Activated naive CD8-positive, alpha-beta T cell treated with anti-CD3 and anti-CD28 coated beads for 36 hours (primary cell): ENCODE measurements around the gene GRIK4. TPM values are rescaled to one million over a fixed set of nuclear protein-coding genes. Genes with fewer than 3 reads are reported as not detected.
"Not testable (repeated sequence)": the region's sequence is repeated elsewhere in the genome, so short reads cannot be mapped to it uniquely, and the experiment has no call there.

ENCODE experiments used
- DNase-seq: peaks from one replicate; pipeline ENCODE4 v3.0.0; 2021
- H3K27ac Mint-ChIP-seq: one replicate; pipeline ENCODE4 v1.8.0; 2022; ENCODE audit warnings: mild to moderate bottlenecking, moderate library complexity, mixed read lengths
- H3K27me3 Mint-ChIP-seq: one replicate; pipeline ENCODE4 v1.8.0; 2022; ENCODE audit warnings: mild to moderate bottlenecking, mixed read lengths
- H3K36me3 Mint-ChIP-seq: one replicate; pipeline ENCODE4 v1.8.0; 2021; ENCODE audit warnings: mild to moderate bottlenecking, mixed read lengths
- H3K4me1 Mint-ChIP-seq: one replicate; pipeline ENCODE4 v1.8.0; 2021; ENCODE audit warnings: mixed read lengths
- H3K4me3 Mint-ChIP-seq: one replicate; pipeline ENCODE4 v1.8.0; 2022; ENCODE audit warnings: mild to moderate bottlenecking, moderate library complexity, mixed read lengths
- H3K9me3 Mint-ChIP-seq: one replicate; pipeline ENCODE4 v1.8.0; 2022; ENCODE audit warnings: mixed read lengths
- total RNA-seq, 2 experiments: library from RNA; stranded (reverse); gene quantifications; one replicate each; pipeline ENCODE4 v1.2.3, GENCODE V29; 2021

The GRIK4 gene
- total RNA-seq, 2 experiments from 2014 or later: 0.40 to 0.43 TPM

DNA sequence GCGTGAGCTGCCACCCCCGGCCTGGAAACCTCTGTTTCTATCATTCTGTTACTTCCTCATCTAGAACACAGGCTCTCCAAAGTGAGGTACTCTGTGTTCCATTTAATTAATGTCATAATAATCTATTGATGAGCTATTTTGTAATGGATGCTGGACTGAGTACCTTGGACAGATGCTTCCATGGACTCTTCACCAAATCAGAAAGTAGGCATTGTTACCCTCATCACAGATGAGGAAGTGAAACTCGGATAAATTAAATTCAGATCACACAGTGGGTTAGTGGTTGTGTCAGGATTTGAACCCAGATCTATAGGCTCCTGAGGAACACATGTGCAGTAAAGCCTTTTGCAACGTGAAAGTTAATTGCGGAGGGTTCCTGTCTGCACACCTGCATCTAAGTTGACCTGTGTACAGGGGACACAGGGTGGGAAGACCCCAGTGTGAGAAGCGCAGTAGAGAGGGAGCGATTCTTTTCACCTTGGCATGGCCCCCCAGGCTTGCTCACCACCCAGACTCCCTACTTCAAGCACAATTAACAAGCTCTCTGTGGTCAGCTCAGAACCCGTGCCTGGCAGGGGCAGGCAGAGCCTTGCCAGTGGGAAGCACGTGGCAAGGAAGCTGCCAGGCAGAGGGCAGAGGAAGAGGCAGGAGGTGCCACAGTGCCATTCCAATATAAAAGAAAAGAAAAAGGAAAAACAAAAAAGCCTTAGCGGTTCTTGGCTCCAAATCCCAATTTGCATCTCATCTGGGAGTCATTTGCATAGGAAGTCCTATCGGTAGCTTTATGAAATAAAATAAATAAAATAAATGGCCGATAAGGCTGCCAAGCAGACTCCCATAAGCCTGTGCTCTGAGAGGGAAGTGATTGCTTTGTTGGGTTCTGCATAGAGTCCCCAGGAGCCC, 239.3 kb downstream of the GRIK4 start:
- DNase-seq: no peak
- no peaks in the 10 kb centered on the region for H3K9me3 Mint-ChIP-seq
- H3K36me3 Mint-ChIP-seq: no peaks in the 10 kb centered on the region
- no peak overlapping the region for H3K27ac Mint-ChIP-seq
- H3K27me3 Mint-ChIP-seq: peaks cover 20% of the 10 kb centered on the region
- H3K4me1 Mint-ChIP-seq: no peaks in the 10 kb centered on the region
- no peak overlapping the region for H3K4me3 Mint-ChIP-seq

- no peak overlapping the region for H3K27ac Mint-ChIP-seq
- no peak overlapping the region for H3K4me3 Mint-ChIP-seq
- no peaks in the 10 kb centered on the region for H3K36me3 Mint-ChIP-seq
- H3K9me3 Mint-ChIP-seq: no peaks in the 10 kb centered on the region
- no peaks in the 10 kb centered on the region for H3K4me1 Mint-ChIP-seq
- no peak for DNase-seq
- H3K27me3 Mint-ChIP-seq: peaks cover 20% of the 10 kb centered on the region
These were observed 240.0 kb downstream of the GRIK4 start for GRCh38 chr11:120751550-120751949.

DNA sequence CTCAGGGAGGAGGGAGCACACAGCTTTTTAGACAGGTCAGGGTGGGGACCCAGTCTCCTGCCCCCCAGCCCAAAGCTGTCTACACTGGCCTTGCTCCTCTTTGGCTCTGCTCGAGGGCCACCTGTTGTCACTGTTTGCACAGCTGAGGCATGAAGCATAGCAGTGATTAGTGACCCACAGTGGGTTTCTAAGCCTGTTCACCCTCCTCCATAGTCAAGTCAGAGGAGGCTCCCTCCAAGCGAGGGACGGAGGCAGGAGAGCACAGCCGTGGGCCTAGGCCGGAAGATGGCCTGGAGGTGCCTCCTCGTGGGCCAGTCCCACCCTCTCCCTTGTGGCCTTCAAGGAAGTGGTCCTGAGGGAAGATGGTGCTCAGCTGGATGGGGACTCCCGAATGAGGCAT, 241.1 kb downstream of the GRIK4 start:
- Mint-ChIP-seq H3K4me1 (no peaks in the 10 kb centered on the region), H3K4me3 (no peak overlapping the region), H3K27ac (no peak overlapping the region), H3K27me3 (peaks cover 20% of the 10 kb centered on the region), H3K9me3 (no peaks in the 10 kb centered on the region), H3K36me3 (no peaks in the 10 kb centered on the region)
- no peak for DNase-seq

DNA sequence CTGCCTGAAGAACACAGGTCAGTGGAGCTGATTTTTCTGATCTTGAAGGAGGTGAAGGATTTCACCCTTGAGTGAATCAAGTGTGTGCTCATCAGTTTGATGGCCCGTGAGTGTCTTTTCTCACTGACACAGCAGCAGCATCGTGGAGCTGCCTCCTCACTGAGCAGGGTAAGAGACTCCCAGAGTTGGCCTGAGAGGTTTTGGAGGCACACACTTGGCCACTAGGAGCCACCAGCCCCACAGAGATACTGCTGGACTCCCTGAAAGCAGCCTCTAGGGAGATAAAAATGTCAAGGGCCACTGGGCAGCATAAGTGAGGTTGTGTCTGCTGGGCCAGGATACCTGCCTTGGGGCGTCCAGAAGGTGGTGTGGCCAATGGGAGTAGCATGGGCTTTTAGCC, 245.4 kb downstream of the GRIK4 start:
- no peak overlapping the region for H3K27ac Mint-ChIP-seq
- H3K9me3 Mint-ChIP-seq: no peaks in the 10 kb centered on the region
- no peaks in the 10 kb centered on the region for H3K4me1 Mint-ChIP-seq
- peaks cover 12% of the 10 kb centered on the region for H3K27me3 Mint-ChIP-seq
- H3K36me3 Mint-ChIP-seq: no peaks in the 10 kb centered on the region
- H3K4me3 Mint-ChIP-seq: no peak overlapping the region
- DNase-seq: no peak

GRCh38 chr11:120759046-120759445, 247.5 kb downstream of the GRIK4 start:
- H3K36me3 Mint-ChIP-seq: no peaks in the 10 kb centered on the region
- no peak overlapping the region for H3K27ac Mint-ChIP-seq
- peaks cover 17% of the 10 kb centered on the region for H3K27me3 Mint-ChIP-seq
- peaks cover 5% of the 10 kb centered on the region for H3K9me3 Mint-ChIP-seq
- DNase-seq: no peak
- H3K4me3 Mint-ChIP-seq: no peak overlapping the region
- H3K4me1 Mint-ChIP-seq: no peaks in the 10 kb centered on the region

DNA sequence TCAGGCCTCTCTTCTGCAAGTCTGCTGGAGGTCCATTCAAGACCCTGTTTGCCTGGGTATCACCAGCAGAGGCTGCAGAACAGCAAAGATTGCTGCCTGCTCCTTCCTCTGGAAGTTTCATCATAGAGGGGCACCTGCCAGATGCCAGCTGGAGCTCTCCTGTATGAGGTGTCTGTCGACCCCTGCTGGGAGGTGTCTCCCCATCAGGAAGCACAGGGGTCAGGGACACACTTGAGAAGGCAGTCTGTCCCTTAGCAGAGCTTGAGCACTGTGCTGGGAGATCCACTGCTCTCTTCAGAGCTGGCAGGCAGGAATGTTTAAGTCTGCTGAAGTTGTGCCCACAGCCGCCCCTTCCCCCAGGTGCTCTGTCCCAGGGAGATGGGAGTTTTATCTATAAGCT, 254.2 kb downstream of the GRIK4 start:
- not testable (repeated sequence) for H3K27ac Mint-ChIP-seq, H3K36me3 Mint-ChIP-seq, H3K4me3 Mint-ChIP-seq, DNase-seq, H3K4me1 Mint-ChIP-seq
- peaks cover 37% of the 10 kb centered on the region for H3K27me3 Mint-ChIP-seq
- peaks cover 21% of the 10 kb centered on the region for H3K9me3 Mint-ChIP-seq

GRCh38 chr11:120766318-120766717, 254.8 kb downstream of the GRIK4 start:
- H3K27me3 Mint-ChIP-seq: peaks cover 37% of the 10 kb centered on the region
- peaks cover 21% of the 10 kb centered on the region for H3K9me3 Mint-ChIP-seq
- no peak overlapping the region for H3K27ac Mint-ChIP-seq
- DNase-seq: no peak
- H3K4me1 Mint-ChIP-seq: no peaks in the 10 kb centered on the region
- H3K36me3 Mint-ChIP-seq: no peaks in the 10 kb centered on the region
- H3K4me3 Mint-ChIP-seq: no peak overlapping the region

DNA sequence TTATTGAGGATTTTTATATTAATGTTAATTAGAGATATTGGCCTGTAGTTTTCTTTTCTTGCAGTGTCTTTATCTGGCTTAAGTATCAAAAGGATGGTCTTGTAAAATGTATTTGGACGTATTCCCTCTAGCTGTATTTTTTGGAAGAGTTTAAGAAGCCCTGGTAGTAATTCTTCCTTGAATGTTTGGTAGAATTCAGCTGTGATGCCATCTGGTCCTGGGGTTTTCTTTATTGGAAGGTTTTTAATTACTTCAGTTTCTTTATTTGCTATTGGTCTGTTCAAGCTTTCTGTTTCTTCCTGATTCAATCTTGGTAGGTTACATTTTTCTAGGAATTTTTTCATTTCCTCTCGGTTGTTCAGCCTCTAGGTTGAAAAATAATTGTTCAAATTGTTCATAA, 257.4 kb downstream of the GRIK4 start:
- Mint-ChIP-seq H3K4me3 (no peak overlapping the region), H3K27me3 (peaks cover 37% of the 10 kb centered on the region), H3K27ac (no peak overlapping the region), H3K9me3 (peaks cover 17% of the 10 kb centered on the region), H3K4me1 (no peaks in the 10 kb centered on the region), H3K36me3 (no peaks in the 10 kb centered on the region)
- no peak for DNase-seq

- no peaks in the 10 kb centered on the region for H3K36me3 Mint-ChIP-seq
- H3K27me3 Mint-ChIP-seq: peaks cover 31% of the 10 kb centered on the region
- no peak for DNase-seq
- H3K4me1 Mint-ChIP-seq: no peaks in the 10 kb centered on the region
- H3K4me3 Mint-ChIP-seq: no peak overlapping the region
- no peak overlapping the region for H3K27ac Mint-ChIP-seq
- H3K9me3 Mint-ChIP-seq: peaks cover 14% of the 10 kb centered on the region
These were observed 258.4 kb downstream of the GRIK4 start for GRCh38 chr11:120769906-120770305.

DNA sequence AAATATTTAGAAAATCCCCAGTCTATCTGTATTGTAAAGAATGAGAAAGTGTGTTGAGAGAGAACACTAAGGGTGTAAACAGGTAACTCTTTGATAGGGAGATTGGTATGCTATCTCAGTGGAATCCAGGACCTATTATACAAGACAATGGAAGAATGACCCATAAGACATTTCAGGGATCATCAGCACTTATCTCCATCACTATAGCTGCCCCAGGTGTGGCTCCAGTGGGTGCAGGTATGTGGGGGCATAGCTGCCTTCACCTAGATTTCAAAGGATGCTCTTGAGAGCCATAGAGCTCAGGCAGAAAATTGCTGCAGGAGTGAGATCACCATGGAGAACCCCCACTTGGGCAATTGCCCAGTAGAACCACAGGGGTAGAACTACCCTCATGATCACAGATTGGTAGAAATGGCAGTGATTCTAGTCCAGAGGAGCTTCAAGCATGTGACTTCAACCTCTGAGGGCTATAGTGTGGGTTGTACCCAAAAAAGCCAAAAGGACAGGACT, 260.1 kb downstream of the GRIK4 start:
- no peaks in the 10 kb centered on the region for H3K4me1 Mint-ChIP-seq
- no peak overlapping the region for H3K4me3 Mint-ChIP-seq
- peaks cover 12% of the 10 kb centered on the region for H3K9me3 Mint-ChIP-seq
- H3K36me3 Mint-ChIP-seq: no peaks in the 10 kb centered on the region
- peaks cover 23% of the 10 kb centered on the region for H3K27me3 Mint-ChIP-seq
- no peak for DNase-seq
- H3K27ac Mint-ChIP-seq: no peak overlapping the region

DNA sequence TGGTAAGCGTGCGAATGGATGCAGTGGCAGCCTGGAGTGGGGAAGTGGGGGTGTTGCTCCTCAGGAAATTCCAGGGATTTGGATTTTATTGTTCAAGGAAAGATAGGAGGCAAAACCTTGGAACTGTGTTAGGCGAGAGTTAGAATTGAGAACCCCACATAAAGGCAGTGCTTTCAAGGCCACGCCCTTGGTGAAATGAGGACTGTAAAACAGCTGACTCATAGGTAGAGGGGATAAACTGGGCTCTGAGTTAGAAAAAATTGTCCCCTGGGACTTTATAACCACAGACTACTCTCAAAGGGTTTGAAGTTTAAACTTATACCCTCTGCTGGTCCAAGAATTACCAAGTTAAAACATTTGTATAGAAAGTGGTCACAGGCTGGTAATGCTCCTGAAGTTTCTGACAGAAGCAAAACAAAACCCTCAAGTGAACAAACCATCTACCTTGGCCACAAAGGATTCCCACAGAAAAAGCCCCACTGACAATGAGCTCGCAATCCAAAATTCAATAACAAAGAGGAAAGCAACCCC, 262.0 kb downstream of the GRIK4 start:
- no peak overlapping the region for H3K27ac Mint-ChIP-seq
- H3K9me3 Mint-ChIP-seq: peaks cover 3% of the 10 kb centered on the region
- H3K36me3 Mint-ChIP-seq: no peaks in the 10 kb centered on the region
- DNase-seq: no peak
- no peak overlapping the region for H3K4me3 Mint-ChIP-seq
- H3K4me1 Mint-ChIP-seq: no peaks in the 10 kb centered on the region
- H3K27me3 Mint-ChIP-seq: peaks cover 19% of the 10 kb centered on the region

DNA sequence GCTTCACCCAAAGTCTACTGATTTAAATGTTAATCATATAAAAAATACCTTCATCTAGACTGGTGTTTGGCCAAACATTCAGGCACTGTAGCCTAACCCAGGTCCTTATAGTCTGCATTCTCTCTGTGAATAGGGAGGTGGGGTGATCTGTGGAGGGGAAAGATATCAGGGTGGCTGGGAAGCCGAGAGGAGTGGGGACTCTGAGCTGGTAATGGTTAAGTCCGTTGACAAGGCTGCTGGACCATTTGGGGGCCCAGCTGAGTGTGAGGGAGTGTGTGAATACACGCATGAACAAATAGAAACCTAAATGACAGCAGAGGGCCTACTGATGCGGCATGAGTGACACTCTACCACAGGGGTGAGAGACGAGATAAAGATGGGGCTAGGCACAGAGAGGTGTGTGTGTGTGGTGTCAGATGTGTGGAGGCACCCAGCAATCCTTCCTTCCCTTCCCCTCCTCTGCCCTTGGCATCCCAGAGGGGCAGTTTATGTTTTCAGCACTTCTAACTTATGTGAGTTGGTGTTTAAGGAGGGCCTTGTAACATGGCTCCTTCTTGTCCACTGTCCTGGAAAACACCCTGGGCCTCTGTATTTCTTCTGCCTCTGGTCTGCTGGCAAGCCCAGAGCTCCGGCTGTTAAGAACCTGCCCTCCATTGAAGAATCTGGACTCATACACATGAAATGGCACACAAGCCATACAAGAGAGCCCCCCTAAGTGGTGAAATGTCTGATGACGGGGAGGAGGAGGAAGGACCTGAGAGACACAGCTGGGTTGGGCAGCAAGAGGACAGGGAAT, 263.2 kb downstream of the GRIK4 start:
- Mint-ChIP-seq H3K27ac (no peak overlapping the region), H3K4me3 (no peak overlapping the region), H3K9me3 (no peaks in the 10 kb centered on the region), H3K36me3 (no peaks in the 10 kb centered on the region), H3K27me3 (peaks cover 19% of the 10 kb centered on the region), H3K4me1 (no peaks in the 10 kb centered on the region)
- DNase-seq: no peak

- DNase-seq: no peak
- H3K9me3 Mint-ChIP-seq: no peaks in the 10 kb centered on the region
- peaks cover 15% of the 10 kb centered on the region for H3K27me3 Mint-ChIP-seq
- no peak overlapping the region for H3K4me3 Mint-ChIP-seq
- H3K27ac Mint-ChIP-seq: no peak overlapping the region
- no peaks in the 10 kb centered on the region for H3K36me3 Mint-ChIP-seq
- no peaks in the 10 kb centered on the region for H3K4me1 Mint-ChIP-seq
These were observed 264.7 kb downstream of the GRIK4 start for GRCh38 chr11:120775986-120776951.

- Mint-ChIP-seq H3K27ac (no peak overlapping the region), H3K4me3 (no peak overlapping the region), H3K9me3 (no peaks in the 10 kb centered on the region), H3K36me3 (no peaks in the 10 kb centered on the region), H3K27me3 (peaks cover 3% of the 10 kb centered on the region), H3K4me1 (no peaks in the 10 kb centered on the region)
- DNase-seq: no peak
These were observed 267.3 kb downstream of the GRIK4 start for GRCh38 chr11:120778685-120779490.
